Adipocyte (in vitro differentiated cells): Measurements from ENCODE around the gene FECH.
A peak's percentile ranks its signal among the peaks of the same experiment; 100 is the strongest.

Experiments used
- DNase-seq: peaks from one replicate; pipeline ENCODE4 v3.0.0-alpha.2; 2015; ENCODE audit warnings: low read depth
- H3K27me3 ChIP-seq: replicated peaks from 2 replicates; pipeline ENCODE4 v1.7.0; 2013; ENCODE audit warnings: mild to moderate bottlenecking, low read length, moderate library complexity; ENCODE audit not compliant: control insufficient read depth, insufficient read depth
- H3K36me3 ChIP-seq: 2 replicates; pipeline ENCODE4 v1.7.0; 2013; ENCODE audit warnings: low read length, mild to moderate bottlenecking, moderate library complexity; ENCODE audit not compliant: control insufficient read depth, insufficient read depth, severe bottlenecking
- H3K4me1 ChIP-seq: 2 replicates; pipeline ENCODE4 v1.7.0; 2013; ENCODE audit warnings: mild to moderate bottlenecking, low read length, moderate library complexity; ENCODE audit not compliant: control insufficient read depth, insufficient read depth
- H3K4me3 ChIP-seq: 2 replicates; pipeline ENCODE4 v1.7.0; 2013; ENCODE audit warnings: mild to moderate bottlenecking, low read length, moderate library complexity
- H3K9ac ChIP-seq: 2 replicates; pipeline ENCODE4 v1.7.0; 2013; ENCODE audit warnings: mild to moderate bottlenecking, low read length, moderate library complexity
- H3K9me3 ChIP-seq: 2 replicates; pipeline ENCODE4 v1.7.0; 2013; ENCODE audit warnings: mild to moderate bottlenecking, low read length, moderate library complexity; ENCODE audit not compliant: control insufficient read depth

The FECH gene

DNA sequence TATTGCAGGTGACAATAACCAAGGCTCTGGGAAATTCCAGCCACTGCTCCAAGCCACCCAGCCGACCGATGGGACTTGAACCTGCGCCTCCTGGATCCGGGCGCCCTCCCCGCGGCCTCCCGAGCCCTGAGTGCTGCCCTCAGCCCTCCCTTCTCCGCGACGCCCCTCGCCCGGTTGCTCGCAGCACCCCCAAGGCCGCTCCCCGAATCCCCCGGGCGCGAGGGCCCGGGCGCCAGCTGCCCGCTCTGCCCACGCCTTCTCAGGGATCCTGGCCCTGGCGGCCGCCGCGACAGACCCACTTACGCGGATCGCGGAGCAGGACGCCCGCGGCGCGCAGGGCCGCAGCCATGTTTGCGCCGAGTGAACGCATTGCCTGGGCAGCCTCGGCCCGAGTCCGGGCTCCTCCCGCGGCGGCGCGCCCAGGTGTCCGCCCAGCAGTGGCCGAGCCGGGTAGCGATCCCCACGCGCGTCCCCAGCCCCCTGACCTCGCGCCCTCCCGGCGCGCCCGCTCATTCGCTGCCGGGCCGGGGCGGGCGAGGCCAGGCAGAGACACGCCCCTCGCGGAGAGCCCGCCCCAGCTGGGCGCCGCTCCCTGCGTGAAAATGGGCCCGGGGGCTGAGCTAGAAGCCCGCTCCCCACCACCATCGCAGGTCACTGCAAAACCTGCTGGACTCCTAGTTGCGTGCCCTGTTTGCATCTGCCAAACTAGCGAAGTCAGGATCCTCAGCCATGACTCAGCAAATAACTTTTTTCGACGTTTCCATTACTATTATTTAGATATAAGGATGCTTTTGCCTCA, at the start of gene FECH:
FECH (minus strand) TSS at position 452 of the 799 bp plus-strand sequence; CDS start at position 370, 82 bp downstream.
- Histone ChIP-seq H3K4me1 (peaks cover 8% of the 10 kb centered on the region), H3K9me3 (no peaks in the 10 kb centered on the region), H3K9ac (peak within 1 kb of the TSS; percentile 86), H3K36me3 (peaks cover 5% of the 10 kb centered on the region), H3K4me3 (peak within 1 kb of the TSS; percentile 88), H3K27me3 (no peaks in the 10 kb centered on the region)
- DNase-seq = peak; percentile 86

GRCh38 chr18:57635003-57635822, 48.7 kb upstream of the FECH start:
- Histone ChIP-seq H3K4me1 (peaks cover 16% of the 10 kb centered on the region), H3K9me3 (no peaks in the 10 kb centered on the region), H3K4me3 (no peak overlapping the region), H3K9ac (no peak overlapping the region), H3K27me3 (no peaks in the 10 kb centered on the region), H3K36me3 (no peaks in the 10 kb centered on the region)
- peak; percentile 65 for DNase-seq

DNA sequence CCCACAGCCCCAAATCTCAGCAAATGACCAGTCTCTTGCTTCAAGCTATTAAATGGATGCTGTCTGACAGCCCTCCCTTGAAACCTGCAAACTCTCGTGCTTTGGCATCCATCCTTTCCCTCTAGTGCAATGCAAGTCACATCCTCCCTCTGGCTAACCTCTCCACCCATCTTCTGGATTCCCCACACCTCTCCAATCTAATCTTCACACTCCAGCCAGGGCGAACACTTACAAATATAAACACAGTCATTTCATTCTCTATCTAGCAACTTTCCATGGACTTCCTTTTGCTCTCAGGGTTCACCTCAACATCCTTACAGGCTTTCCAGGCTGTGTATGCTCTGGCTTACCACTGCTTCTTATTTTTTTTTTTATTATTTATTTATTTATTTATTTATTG, 45.2 kb upstream of the FECH start:
- no peak overlapping the region for H3K9ac ChIP-seq

DNA sequence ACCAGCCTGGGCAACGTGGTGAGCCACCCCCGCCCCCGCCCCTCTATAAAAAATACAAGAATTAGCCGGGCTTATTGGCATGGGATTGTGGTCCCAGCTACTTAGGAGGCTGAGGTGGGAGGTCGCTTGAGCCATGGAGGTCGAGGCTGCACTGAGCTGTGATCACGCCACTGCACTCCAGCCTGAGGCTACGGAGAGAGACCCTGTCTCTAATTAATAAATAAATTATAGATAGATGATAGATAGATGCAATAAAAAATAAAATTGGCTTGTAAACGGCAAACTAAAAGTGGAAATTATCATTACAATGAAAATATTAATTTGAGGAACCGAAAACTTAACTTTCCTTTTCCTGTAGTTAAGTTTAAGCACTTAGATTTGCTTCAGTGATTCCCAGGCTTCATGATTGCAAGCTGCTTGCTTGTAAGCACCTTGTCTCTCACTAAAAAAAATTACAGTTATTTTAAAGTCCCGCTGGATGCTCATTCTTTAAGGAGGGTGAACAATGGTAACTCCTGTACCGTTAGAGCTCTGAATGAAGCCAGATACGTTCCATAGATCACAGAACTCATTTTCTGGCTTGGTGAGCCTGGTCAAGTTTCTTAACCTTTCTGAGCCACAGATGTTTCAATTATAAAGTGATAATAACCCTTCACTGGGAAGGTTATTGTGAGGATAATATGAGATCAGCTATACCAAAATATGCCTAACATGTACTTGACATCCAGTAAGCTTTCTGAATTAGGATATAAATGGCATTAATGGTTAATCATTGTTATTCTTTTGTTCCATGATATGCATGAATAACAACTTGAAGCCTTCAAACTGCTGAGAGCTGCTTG, 44.5 kb upstream of the FECH start:
- H3K9ac ChIP-seq = peak overlapping the region; percentile 91
- H3K36me3 ChIP-seq = no peaks in the 10 kb centered on the region
- DNase-seq = no peak
- peak overlapping the region; percentile 95 for H3K4me3 ChIP-seq
- no peaks in the 10 kb centered on the region for H3K27me3 ChIP-seq
- H3K9me3 ChIP-seq = no peaks in the 10 kb centered on the region
- peaks cover 16% of the 10 kb centered on the region for H3K4me1 ChIP-seq

More for the DNA sequence above, 45.2 kb upstream of the FECH start:
- Histone ChIP-seq H3K27me3 (no peaks in the 10 kb centered on the region), H3K4me3 (no peak overlapping the region), H3K4me1 (peaks cover 16% of the 10 kb centered on the region), H3K9me3 (no peaks in the 10 kb centered on the region), H3K36me3 (no peaks in the 10 kb centered on the region)
- DNase-seq = no peak

GRCh38 chr18:57630002-57630753, 43.7 kb upstream of the FECH start:
- no peaks in the 10 kb centered on the region for H3K36me3 ChIP-seq
- DNase-seq = peak; percentile 98
- H3K9me3 ChIP-seq = no peaks in the 10 kb centered on the region
- H3K4me1 ChIP-seq = peaks cover 11% of the 10 kb centered on the region
- H3K9ac ChIP-seq = peak overlapping the region; percentile 91
- peak overlapping the region; percentile 95 for H3K4me3 ChIP-seq
- H3K27me3 ChIP-seq = no peaks in the 10 kb centered on the region

GRCh38 chr18:57629422-57629821, 42.9 kb upstream of the FECH start:
- no peaks in the 10 kb centered on the region for H3K9me3 ChIP-seq
- peak overlapping the region; percentile 95 for H3K4me3 ChIP-seq
- no peaks in the 10 kb centered on the region for H3K36me3 ChIP-seq
- no peaks in the 10 kb centered on the region for H3K27me3 ChIP-seq
- H3K4me1 ChIP-seq = peaks cover 8% of the 10 kb centered on the region
- peak overlapping the region; percentile 91 for H3K9ac ChIP-seq
- DNase-seq = no peak

- H3K36me3 ChIP-seq = no peaks in the 10 kb centered on the region
- H3K27me3 ChIP-seq = no peaks in the 10 kb centered on the region
- peaks cover 8% of the 10 kb centered on the region for H3K4me1 ChIP-seq
- no peak overlapping the region for H3K4me3 ChIP-seq
- no peaks in the 10 kb centered on the region for H3K9me3 ChIP-seq
- DNase-seq = no peak
- H3K9ac ChIP-seq = no peak overlapping the region
Observed at GRCh38 chr18:57627488-57627887, 41.0 kb upstream of the FECH start.

DNA sequence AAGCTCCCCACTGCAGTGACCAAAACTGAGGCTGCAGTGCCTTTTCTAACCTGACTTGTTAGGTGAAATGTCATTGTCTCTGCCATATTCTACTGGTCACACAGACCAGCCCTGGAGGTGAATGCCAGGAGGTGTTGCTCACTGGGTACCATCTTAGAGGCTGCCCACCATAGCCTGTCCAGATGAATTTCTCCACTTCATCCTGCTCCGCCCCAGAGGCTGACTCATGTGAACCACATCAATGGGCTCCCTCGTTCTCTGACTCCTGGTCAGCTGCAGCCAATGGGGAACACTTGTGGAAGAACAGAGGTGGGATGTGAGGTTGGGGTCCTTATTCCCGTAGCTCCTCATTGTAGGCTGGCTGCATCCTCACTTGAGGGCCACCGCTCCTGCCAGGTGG, 38.5 kb upstream of the FECH start:
- no peaks in the 10 kb centered on the region for H3K36me3 ChIP-seq
- DNase-seq = no peak
- H3K4me1 ChIP-seq = peaks cover 11% of the 10 kb centered on the region
- H3K9ac ChIP-seq = no peak overlapping the region
- H3K27me3 ChIP-seq = no peaks in the 10 kb centered on the region
- H3K9me3 ChIP-seq = no peaks in the 10 kb centered on the region
- no peak overlapping the region for H3K4me3 ChIP-seq

DNA sequence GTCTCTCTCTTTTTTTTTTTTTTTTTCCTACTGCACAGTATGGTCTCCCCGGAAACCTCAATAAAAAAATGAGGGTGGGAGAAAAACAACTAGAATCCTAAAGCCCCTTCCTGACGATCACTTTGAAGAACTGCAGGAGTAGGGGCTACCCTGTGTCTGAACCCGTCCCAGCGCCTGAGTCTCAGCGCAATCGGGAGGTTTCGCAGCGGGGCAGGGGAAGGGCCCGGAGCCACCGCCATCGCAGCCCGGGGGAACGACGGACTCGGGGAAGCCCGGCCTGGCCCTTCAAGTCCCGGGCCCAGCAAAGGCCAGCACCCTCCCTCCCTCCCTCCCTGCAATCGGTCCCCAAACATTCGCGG, 34.7 kb upstream of the FECH start:
- H3K4me3 ChIP-seq = peak overlapping the region; percentile 81
- H3K36me3 ChIP-seq = peaks cover 23% of the 10 kb centered on the region
- peaks cover 17% of the 10 kb centered on the region for H3K4me1 ChIP-seq
- H3K27me3 ChIP-seq = no peaks in the 10 kb centered on the region
- peak; percentile 61 for DNase-seq
- peak overlapping the region; percentile 86 for H3K9ac ChIP-seq
- H3K9me3 ChIP-seq = no peaks in the 10 kb centered on the region

DNA sequence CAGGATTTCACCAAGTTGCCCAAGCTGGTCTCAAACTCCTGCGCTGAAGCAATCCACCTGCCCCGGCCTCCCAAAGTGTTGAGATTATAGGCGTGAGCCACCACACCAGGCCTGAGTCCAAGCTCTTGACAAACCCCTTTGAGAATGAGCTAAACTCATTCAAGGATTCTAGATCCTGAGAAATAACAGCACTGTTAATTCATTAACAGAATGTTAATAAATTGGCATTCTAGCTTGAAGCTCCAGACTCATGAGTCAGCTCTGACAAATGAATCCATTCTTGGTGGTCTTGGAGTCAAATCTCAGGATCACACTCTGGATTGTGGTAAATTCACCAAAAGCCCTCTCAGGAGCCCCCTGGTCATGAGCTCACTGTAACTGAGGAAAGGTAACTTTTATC, 33.4 kb upstream of the FECH start:
- Histone ChIP-seq H3K4me1 (peaks cover 17% of the 10 kb centered on the region), H3K4me3 (peak overlapping the region; percentile 81), H3K36me3 (peaks cover 31% of the 10 kb centered on the region), H3K9me3 (no peaks in the 10 kb centered on the region), H3K27me3 (no peaks in the 10 kb centered on the region), H3K9ac (no peak overlapping the region)
- DNase-seq = no peak
